ENCODE measurements around the gene DHX32.

DHX32 gene

GRCh38 chr10:125866421-125867029 is 14.6 kb downstream of the DHX32 start:
- no peak for DNase-seq (ENCODE audit: insufficient read length, low spot score)
- TF ChIP-seq TAF1 (IDR thresholded peaks at IDR 0.05; ENCODE audit: low read depth, low read length) (no peak), POU2F2 (IDR thresholded peaks at IDR 0.05; ENCODE audit: low read depth, low read length) (no peak), SPI1 (IDR thresholded peaks at IDR 0.05; ENCODE audit: low read depth, low read length) (no peak), PAX5 (IDR thresholded peaks at IDR 0.05; ENCODE audit: insufficient read depth, low read length, severe bottlenecking) (no peak), POLR2A (IDR thresholded peaks at IDR 0.05; ENCODE audit: low read depth, low read length) (no peak), POLR2AphosphoS5 (IDR thresholded peaks at IDR 0.05; ENCODE audit: low read depth, low read length) (no peak)
- no peak for FAIRE-seq

- no peak for FAIRE-seq
- no peak for DNase-seq (ENCODE audit: insufficient read length, low spot score)
- no peak for TF ChIP-seq TAF1 (IDR thresholded peaks at IDR 0.05; ENCODE audit: low read depth, low read length)
- no peak for TF ChIP-seq PAX5 (IDR thresholded peaks at IDR 0.05; ENCODE audit: insufficient read depth, low read length, severe bottlenecking)
- no peak for TF ChIP-seq POLR2A (IDR thresholded peaks at IDR 0.05; ENCODE audit: low read depth, low read length)
- no peak for TF ChIP-seq POU2F2 (IDR thresholded peaks at IDR 0.05; ENCODE audit: low read depth, low read length)
- TF ChIP-seq POLR2AphosphoS5 (IDR thresholded peaks at IDR 0.05; ENCODE audit: low read depth, low read length): no peak
- no peak for TF ChIP-seq SPI1 (IDR thresholded peaks at IDR 0.05; ENCODE audit: low read depth, low read length)
Measured at GRCh38 chr10:125865120-125865519, 16.0 kb downstream of the DHX32 start.

- DNase-seq (ENCODE audit: insufficient read length, low spot score) (no peak), FAIRE-seq (peak; percentile 33)
- no peak for TF ChIP-seq POLR2AphosphoS5 (IDR thresholded peaks at IDR 0.05; ENCODE audit: low read depth, low read length)
- TF ChIP-seq POLR2A (IDR thresholded peaks at IDR 0.05; ENCODE audit: low read depth, low read length): no peak
- TF ChIP-seq TAF1 (IDR thresholded peaks at IDR 0.05; ENCODE audit: low read depth, low read length): no peak
- no peak for TF ChIP-seq PAX5 (IDR thresholded peaks at IDR 0.05; ENCODE audit: insufficient read depth, low read length, severe bottlenecking)
- no peak for TF ChIP-seq POU2F2 (IDR thresholded peaks at IDR 0.05; ENCODE audit: low read depth, low read length)
- no peak for TF ChIP-seq SPI1 (IDR thresholded peaks at IDR 0.05; ENCODE audit: low read depth, low read length)
Measured at GRCh38 chr10:125859128-125859817, 21.8 kb downstream of the DHX32 start.

GRCh38 chr10:125857185-125857760 is 23.8 kb downstream of the DHX32 start:
- DNase-seq (ENCODE audit: insufficient read length, low spot score): no peak
- FAIRE-seq: no peak
- TF ChIP-seq POLR2AphosphoS5 (IDR thresholded peaks at IDR 0.05; ENCODE audit: low read depth, low read length): no peak
- no peak for TF ChIP-seq POLR2A (IDR thresholded peaks at IDR 0.05; ENCODE audit: low read depth, low read length)
- no peak for TF ChIP-seq PAX5 (IDR thresholded peaks at IDR 0.05; ENCODE audit: insufficient read depth, low read length, severe bottlenecking)
- TF ChIP-seq SPI1 (IDR thresholded peaks at IDR 0.05; ENCODE audit: low read depth, low read length): no peak
- TF ChIP-seq TAF1 (IDR thresholded peaks at IDR 0.05; ENCODE audit: low read depth, low read length): no peak
- TF ChIP-seq POU2F2 (IDR thresholded peaks at IDR 0.05; ENCODE audit: low read depth, low read length): no peak

GRCh38 chr10:125852487-125852886 is 28.6 kb downstream of the DHX32 start:
- no peak for FAIRE-seq
- no peak for DNase-seq (ENCODE audit: insufficient read length, low spot score)
- no peak for TF ChIP-seq POLR2A (IDR thresholded peaks at IDR 0.05; ENCODE audit: low read depth, low read length)
- TF ChIP-seq TAF1 (IDR thresholded peaks at IDR 0.05; ENCODE audit: low read depth, low read length): no peak

GRCh38 chr10:125850766-125851731 is 30.0 kb downstream of the DHX32 start:
- no peak for TF ChIP-seq TAF1 (IDR thresholded peaks at IDR 0.05; ENCODE audit: low read depth, low read length)
- no peak for TF ChIP-seq POLR2AphosphoS5 (IDR thresholded peaks at IDR 0.05; ENCODE audit: low read depth, low read length)
- TF ChIP-seq SPI1 (IDR thresholded peaks at IDR 0.05; ENCODE audit: low read depth, low read length): no peak
- TF ChIP-seq POLR2A (IDR thresholded peaks at IDR 0.05; ENCODE audit: low read depth, low read length): no peak
- TF ChIP-seq POU2F2 (IDR thresholded peaks at IDR 0.05; ENCODE audit: low read depth, low read length): no peak
- no peak for TF ChIP-seq PAX5 (IDR thresholded peaks at IDR 0.05; ENCODE audit: insufficient read depth, low read length, severe bottlenecking)
- no peak for DNase-seq (ENCODE audit: insufficient read length, low spot score)
- FAIRE-seq: no peak

- DNase-seq (ENCODE audit: insufficient read length, low spot score): no peak
- FAIRE-seq: no peak
- TF ChIP-seq POLR2AphosphoS5 (IDR thresholded peaks at IDR 0.05; ENCODE audit: low read depth, low read length) (no peak), SPI1 (IDR thresholded peaks at IDR 0.05; ENCODE audit: low read depth, low read length) (no peak), TAF1 (IDR thresholded peaks at IDR 0.05; ENCODE audit: low read depth, low read length) (no peak), PAX5 (IDR thresholded peaks at IDR 0.05; ENCODE audit: insufficient read depth, low read length, severe bottlenecking) (no peak), POU2F2 (IDR thresholded peaks at IDR 0.05; ENCODE audit: low read depth, low read length) (no peak), POLR2A (IDR thresholded peaks at IDR 0.05; ENCODE audit: low read depth, low read length) (no peak)
Measured at GRCh38 chr10:125849448-125849847, 31.6 kb downstream of the DHX32 start.

GRCh38 chr10:125848857-125849256 is 32.2 kb downstream of the DHX32 start:
- no peak for FAIRE-seq
- no peak for DNase-seq (ENCODE audit: insufficient read length, low spot score)
- TF ChIP-seq TAF1 (IDR thresholded peaks at IDR 0.05; ENCODE audit: low read depth, low read length): no peak
- TF ChIP-seq SPI1 (IDR thresholded peaks at IDR 0.05; ENCODE audit: low read depth, low read length): no peak
- no peak for TF ChIP-seq PAX5 (IDR thresholded peaks at IDR 0.05; ENCODE audit: insufficient read depth, low read length, severe bottlenecking)
- TF ChIP-seq POU2F2 (IDR thresholded peaks at IDR 0.05; ENCODE audit: low read depth, low read length): no peak
- no peak for TF ChIP-seq POLR2A (IDR thresholded peaks at IDR 0.05; ENCODE audit: low read depth, low read length)
- TF ChIP-seq POLR2AphosphoS5 (IDR thresholded peaks at IDR 0.05; ENCODE audit: low read depth, low read length): no peak

- FAIRE-seq (no peak), DNase-seq (ENCODE audit: insufficient read length, low spot score) (no peak)
- TF ChIP-seq POLR2AphosphoS5 (IDR thresholded peaks at IDR 0.05; ENCODE audit: low read depth, low read length) (no peak), SPI1 (IDR thresholded peaks at IDR 0.05; ENCODE audit: low read depth, low read length) (no peak), POLR2A (IDR thresholded peaks at IDR 0.05; ENCODE audit: low read depth, low read length) (no peak), POU2F2 (IDR thresholded peaks at IDR 0.05; ENCODE audit: low read depth, low read length) (no peak), PAX5 (IDR thresholded peaks at IDR 0.05; ENCODE audit: insufficient read depth, low read length, severe bottlenecking) (no peak), TAF1 (IDR thresholded peaks at IDR 0.05; ENCODE audit: low read depth, low read length) (no peak)
Measured at GRCh38 chr10:125848371-125848770, 32.7 kb downstream of the DHX32 start.

All from GM12891 (cell line).